Erythroblast (primary cell): ENCODE results near the gene TGDS.

Source experiments
- GATA1 ChIP-seq: IDR thresholded peaks from 2 replicates; pipeline ENCODE4 v1.6.1; 2011; ENCODE audit warnings: low read depth, mild to moderate bottlenecking, control low read depth, low read length, moderate library complexity
- POLR2A ChIP-seq: IDR thresholded peaks from 2 replicates; pipeline ENCODE4 v1.6.1; 2011; ENCODE audit warnings: mild to moderate bottlenecking, low read length

GRCh38 chr13:94617389-94618000 lies 21.5 kb upstream of the TGDS start:
- no peak for TF ChIP-seq POLR2A
- no peak for TF ChIP-seq GATA1
